Bronchial epithelial cell (primary cell): ENCODE results near the gene ADAM8. TPM values are rescaled to one million over a fixed set of nuclear protein-coding genes. Genes with fewer than 3 reads are reported as not detected.

Experiments
- DNase-seq: peaks from one replicate; pipeline ENCODE4 v3.0.0-alpha.2; 2010; ENCODE audit warnings: low read depth
- FAIRE-seq: peaks from 2 replicates; lab custom pipeline; 2011; peaks lifted over from hg19 to GRCh38; lab: Jason Lieb, UNC
- H3K27me3 ChIP-seq: 2 replicates; pipeline ENCODE4 v1.5.1; 2011; ENCODE audit warnings: low read length; ENCODE audit not compliant: control insufficient read depth, insufficient read depth
- H3K36me3 ChIP-seq: 2 replicates; pipeline ENCODE4 v1.5.1; 2011; ENCODE audit warnings: low read length; ENCODE audit not compliant: control insufficient read depth, insufficient read depth
- H3K4me3 ChIP-seq: 2 replicates; pipeline ENCODE4 v1.5.1; 2011; ENCODE audit warnings: mild to moderate bottlenecking, low read depth, low read length, control low read depth
- CTCF ChIP-seq: IDR thresholded peaks from 2 replicates; pipeline ENCODE4 v1.5.1; 2011; ENCODE audit warnings: mild to moderate bottlenecking, moderate library complexity, low read length, control low read depth, inconsistent platforms; ENCODE audit not compliant: insufficient read depth, severe bottlenecking
- total RNA-seq: library from RNA; depleted of rRNA; stranded (reverse); fragments of >200 nt; gene quantifications from 2 replicates; pipeline ENCODE4 v1.2.1, GENCODE V29; 2014

ADAM8 gene
- total RNA-seq, 1 donor from 2014 or later: 34.2 TPM

- Histone ChIP-seq H3K4me3 (no peak overlapping the region), H3K36me3 (peaks cover 19% of the 10 kb centered on the region), H3K27me3 (no peaks in the 10 kb centered on the region)
- FAIRE-seq: no peak
- no peak for DNase-seq
- no peak for TF ChIP-seq CTCF
Observed at GRCh38 chr10:133270773-133271297, 5.8 kb downstream of the ADAM8 start.

GRCh38 chr10:133270204-133270603 is 6.5 kb downstream of the ADAM8 start:
- Histone ChIP-seq H3K36me3 (peaks cover 19% of the 10 kb centered on the region), H3K27me3 (no peaks in the 10 kb centered on the region), H3K4me3 (no peak overlapping the region)
- no peak for TF ChIP-seq CTCF
- FAIRE-seq: no peak
- no peak for DNase-seq

GRCh38 chr10:133269367-133269766 is 7.3 kb downstream of the ADAM8 start:
- TF ChIP-seq CTCF: no peak
- H3K27me3 ChIP-seq: no peaks in the 10 kb centered on the region
- peaks cover 19% of the 10 kb centered on the region for H3K36me3 ChIP-seq
- no peak overlapping the region for H3K4me3 ChIP-seq
- DNase-seq (no peak), FAIRE-seq (no peak)

- H3K4me3 ChIP-seq: no peak overlapping the region
- DNase-seq (no peak), FAIRE-seq (no peak)
- no peaks in the 10 kb centered on the region for H3K27me3 ChIP-seq
- no peak for TF ChIP-seq CTCF
- peaks cover 19% of the 10 kb centered on the region for H3K36me3 ChIP-seq
Observed at GRCh38 chr10:133268532-133268931, 8.1 kb downstream of the ADAM8 start.

DNA sequence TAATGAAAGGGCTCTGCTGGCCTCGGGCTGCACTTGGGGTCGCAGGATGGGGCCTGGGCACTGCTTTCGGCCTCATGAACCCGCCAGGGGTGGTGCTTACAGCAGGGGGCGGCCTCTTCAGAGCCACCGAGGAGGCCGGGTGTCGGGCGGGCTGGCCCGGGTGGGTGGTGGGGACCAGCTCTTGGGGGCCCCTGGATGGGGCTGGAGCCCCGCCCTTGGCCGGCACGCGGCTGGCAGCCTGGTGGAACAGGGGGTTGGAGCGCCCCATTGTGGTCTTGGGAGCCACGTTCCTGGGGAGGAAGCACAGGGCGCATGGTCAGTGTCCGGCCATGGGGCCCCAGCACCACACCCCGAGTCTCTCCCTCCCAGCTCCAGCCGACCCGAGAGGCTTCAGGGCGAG is 8.8 kb downstream of the ADAM8 start:
- H3K27me3 ChIP-seq: no peaks in the 10 kb centered on the region
- H3K36me3 ChIP-seq: peaks cover 19% of the 10 kb centered on the region
- no peak overlapping the region for H3K4me3 ChIP-seq
- FAIRE-seq (no peak), DNase-seq (no peak)
- no peak for TF ChIP-seq CTCF

GRCh38 chr10:133267293-133267692 is 9.4 kb downstream of the ADAM8 start:
- Histone ChIP-seq H3K4me3 (no peak overlapping the region), H3K27me3 (no peaks in the 10 kb centered on the region), H3K36me3 (peaks cover 17% of the 10 kb centered on the region)
- no peak for DNase-seq
- no peak for TF ChIP-seq CTCF
- FAIRE-seq: no peak
